Measurements from ENCODE around the gene TENM4.
A peak's percentile ranks its signal among the peaks of the same experiment; 100 is the strongest.

Gene TENM4

DNA sequence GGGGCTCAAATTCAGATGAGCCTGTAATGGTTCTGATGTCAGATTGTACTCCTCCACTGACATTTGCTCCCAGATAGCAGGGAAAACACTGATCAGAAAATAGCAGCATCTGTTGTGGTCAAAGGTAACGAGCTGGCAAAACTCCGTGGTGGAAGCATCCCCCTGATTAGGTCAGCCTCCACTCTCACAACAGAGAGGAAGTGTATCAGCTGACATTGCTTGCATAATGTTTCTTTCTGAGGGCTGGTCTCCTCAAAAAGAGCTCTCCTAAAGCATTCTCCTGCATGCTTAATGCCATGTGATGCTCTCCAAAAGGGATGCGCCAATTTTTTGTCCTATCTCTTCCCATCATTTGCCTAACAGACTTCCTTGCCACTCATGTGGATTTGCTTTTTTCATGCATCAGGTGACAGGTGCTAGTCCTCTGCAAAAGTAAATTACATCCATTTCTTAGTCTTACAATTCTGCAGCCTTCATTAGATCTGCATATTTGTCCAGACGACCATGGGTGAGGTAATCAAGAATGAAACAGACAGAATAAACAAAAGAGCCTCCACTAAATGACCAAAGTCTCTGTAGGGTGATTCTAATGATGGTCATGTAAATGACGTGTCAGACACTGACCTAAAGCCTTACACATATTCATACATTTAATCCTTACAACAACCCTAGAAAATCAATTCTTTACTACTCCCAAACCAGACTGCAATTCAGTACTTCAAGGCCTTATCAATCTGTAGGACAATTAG is 6.4 kb upstream of the TENM4 start:
- DNase-seq = peak; percentile 17 to 38

DNA sequence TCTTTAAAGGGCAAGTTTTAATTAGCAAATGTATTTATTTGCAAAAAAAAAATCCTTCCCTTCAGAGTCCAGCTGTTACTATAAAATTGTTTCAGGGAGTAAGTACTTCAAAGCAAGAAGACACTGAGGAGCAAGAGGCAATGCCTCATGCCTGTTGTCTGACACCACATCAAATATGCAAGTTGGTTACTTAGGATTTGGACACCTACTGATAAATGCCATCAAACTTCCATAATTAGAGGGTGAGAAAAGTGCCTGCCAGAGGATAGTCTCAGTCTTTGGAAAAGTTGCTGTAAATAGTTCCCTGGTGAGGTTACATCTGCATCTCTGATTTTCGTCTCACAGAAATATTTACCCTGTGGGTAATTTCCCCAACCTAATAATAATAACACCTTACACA is 4.1 kb upstream of the TENM4 start:
- DNase-seq = no peak

DNA sequence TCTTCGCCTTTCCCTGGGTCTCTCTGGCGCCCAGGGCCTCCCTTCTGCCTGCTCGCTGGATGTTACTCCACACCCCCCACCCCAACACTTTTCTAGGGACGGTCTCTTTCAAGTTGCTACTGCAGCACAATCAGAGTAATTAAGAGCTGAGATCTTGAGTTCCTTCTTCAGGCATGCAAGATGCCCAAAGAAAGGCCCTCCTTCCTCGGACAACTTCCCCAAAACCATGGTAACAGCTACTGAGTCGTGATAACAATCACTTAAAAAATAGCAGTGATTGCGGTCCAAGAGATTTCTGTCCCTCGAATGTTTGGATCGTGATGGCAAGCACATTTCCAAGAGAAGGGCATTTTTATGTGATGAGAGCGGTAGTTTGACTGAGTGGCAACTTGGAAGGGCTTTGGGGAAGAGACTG is 638 bp upstream of the TENM4 start:
- peak; percentile 22 to 35 for DNase-seq

DNA sequence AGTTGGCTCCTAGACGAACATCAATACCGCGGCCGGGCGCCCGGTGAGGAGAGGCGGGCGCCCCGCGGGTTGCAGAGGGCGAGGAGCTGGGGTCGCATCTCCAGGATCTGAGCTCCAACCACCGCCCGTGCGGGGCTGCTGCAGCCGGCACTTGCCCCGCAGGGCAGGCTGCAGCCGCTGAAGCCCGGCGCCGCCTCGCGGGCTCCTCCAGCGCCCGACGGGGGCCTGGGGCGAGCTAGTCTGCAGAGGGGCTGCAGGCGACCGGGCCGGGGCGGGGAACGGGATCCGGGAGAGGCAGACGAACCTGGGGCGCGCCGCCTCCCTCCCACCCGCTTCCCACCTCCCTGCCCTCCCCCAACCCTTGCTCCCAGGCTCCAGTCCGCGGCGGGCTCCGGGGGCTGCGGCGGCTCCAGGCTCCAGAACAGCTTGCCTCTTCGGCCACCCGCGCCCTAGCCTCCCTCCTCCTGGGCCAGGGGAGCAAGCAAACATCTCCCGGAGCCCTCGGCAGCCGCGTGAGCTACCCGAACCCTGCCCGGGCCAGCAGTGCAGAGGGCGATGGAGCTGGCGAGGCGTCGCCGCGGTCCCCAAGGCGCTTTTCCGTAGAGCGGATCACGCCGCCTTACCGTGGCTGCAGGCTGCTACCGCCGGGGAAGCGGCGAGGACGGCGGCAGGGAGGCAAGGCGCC is 802 bp downstream of the TENM4 start:
- no peak for DNase-seq

DNA sequence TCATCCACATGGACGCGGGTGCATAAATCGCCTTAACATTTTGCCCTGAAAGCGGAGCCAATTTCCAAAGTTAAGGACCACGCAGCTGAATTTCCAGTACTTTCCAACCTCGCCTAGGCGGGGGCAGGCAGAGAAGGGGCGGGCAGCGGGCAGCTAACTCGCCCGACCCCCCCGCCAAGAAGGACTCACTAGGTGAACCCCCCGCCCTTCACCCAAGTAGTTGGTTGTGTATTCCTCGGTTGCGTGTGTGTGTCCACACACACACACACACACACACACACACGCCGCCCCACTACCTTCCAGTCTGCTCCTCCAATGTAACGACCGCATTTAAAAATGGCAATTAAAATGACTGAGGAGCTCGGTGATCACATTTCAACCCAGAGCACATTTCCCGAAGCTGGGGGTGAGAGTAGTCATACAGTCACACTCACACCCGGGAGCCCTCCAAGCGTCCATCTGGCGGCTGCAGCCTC is 1.4 kb downstream of the TENM4 start:
- no peak for DNase-seq

DNA sequence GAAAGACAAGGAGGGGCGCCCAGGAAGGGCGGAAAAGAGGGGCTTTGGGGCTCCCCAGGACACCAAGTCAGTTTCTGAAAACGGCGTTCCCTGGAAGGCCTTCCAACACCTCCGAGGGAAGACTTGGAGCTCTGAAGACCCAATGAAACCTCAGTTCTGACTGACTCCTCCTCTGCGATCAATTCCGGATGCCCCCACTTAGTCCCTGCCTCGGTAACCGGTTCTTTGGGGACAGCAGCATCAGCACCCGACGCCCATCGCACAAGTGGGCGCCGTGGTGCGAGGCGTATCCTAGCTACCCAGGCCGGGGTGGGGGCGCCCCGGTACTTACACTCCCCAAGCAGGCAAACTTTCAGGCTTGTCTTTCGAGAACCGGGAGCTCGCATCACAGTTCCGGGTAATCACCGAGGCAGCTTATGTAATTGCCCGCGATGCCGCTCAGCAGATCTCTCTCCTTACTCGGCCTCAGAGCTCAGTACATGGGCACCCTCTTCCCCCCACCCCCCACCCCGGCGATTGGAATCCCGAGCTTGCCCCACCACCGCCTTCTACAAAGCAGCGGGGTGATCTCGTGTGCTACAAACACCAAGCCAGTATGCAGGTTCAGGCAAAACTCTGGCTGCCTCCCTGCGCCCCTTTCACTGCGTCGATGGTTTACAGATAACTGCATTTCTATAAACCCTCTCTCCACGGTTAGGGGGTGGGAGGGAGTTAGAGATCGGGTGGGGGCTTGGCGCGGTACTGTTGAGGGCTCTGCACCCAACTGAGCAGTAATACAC is 2.0 kb downstream of the TENM4 start:
- DNase-seq = no peak

DNA sequence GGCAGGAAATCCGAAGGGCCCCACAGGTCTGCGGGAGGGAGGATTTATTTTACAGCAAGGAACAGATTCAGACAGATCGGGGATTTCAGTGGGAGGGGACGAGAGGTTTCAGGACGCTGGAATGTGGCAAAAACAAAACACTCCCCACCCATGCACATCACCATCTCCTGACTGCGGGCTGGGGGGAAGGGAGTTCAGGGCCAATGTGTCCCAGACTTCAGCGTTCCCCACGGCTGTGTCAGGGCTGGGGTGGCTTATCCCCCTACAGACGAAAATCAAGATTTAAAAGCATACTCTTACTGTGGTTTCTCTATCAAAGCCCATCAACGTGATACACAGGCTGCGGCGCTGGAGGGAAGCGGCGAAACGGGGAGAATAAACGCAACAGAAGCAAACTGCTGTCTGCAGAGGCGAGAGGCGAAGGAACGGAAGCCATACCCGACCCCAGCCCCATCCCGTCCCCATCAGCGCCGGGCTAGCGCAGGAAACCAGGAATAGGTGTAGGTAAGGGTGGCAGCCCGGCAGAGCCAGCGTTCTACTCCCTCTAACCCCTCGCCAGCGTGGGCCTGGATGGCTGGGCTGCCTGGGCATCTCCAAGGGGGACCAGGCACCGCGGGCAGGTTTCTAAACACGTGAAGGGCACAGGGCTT is 2.7 kb downstream of the TENM4 start:
- peak in 1 of 2 donors; percentile 8 for DNase-seq

DNA sequence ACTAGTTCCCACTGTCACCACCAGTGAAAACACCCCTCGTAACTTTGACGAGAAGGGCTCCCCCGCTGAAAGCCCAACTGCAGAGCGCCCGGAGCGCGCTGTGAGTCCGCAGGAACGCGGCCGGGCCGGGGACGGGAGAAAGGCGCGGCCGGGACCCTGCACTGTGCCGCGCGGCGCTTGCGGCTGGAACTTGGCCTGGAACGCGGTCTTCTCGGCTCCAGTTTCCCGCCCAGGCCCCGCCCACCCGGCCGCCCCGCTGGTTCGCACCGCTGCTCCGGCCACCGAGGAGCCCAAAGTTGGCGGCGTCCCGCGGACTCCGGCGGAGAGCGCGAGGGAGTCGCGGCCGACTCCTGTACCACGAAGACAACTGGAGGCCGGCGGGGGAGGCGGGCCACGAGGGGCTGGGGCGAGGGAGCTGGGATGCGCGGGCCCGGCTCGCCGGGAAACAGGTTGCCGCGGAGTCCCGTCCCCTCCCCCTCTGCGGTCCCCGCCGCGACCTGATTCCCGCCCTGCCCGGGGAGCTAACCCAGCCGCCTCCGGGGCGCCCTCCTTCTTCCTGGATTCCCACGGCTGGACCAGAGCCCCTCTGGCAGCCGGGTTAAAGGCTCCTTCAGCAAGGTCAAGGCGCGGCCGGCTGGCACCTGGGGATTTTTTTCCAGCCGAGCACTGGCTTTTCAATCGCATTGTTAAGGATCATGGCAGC is 3.4 kb downstream of the TENM4 start:
- DNase-seq = no peak

DNA sequence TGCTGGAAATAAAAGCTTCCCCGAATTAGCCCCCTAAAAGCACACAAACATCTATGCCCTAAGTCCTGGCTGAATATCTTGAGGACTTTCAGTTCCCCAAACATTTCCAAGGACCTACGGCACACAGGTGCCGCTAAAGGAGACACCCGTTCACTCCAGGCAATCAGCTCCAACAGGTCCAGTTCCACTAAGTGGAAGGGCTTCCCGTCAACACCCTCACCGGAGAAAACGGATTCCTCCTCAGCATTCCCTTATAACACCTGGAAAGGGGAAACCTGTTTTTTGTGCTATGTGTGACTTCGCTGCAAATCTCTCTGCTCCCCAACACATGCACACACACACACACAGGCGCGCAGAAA is 3.9 kb downstream of the TENM4 start:
- DNase-seq = no peak

DNA sequence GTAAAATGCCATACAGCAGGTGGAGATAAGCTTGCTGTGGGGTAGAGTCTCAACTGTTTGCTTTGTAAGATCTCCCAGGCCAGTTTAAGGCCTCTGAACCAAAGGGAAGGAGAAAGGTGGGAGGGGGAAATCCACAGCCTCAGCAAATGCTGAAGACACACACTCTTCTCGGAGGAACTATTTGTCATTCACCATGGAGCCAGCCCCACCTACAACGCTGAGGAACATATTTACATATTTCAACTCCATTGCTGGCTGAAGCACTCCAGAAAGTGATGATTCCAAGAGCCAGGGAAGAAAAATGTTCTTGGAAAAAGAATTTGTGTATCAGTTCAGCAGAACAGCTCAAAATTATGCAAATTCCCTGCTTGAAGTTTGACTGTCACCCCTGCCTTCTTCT is 6.5 kb downstream of the TENM4 start:
- peak; percentile 16 to 35 for DNase-seq

DNA sequence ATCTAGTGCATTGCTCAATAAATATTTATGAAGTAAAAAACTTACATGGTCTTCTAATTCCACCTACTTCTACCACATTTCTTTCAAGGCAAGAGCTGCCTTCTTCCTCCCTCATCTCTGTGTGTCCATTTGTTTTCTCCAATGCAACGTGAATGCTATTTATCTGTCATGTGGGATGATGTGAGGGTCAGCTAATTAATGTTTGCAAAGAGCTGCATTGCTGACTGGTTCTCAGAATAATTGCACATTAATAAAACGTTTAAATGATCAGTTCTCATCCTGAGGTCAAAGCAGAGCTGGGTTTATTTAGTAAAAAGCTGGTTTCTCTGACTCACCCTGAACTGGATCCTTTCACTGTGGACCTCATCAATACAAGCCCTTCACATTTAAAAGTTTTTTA is 8.7 kb downstream of the TENM4 start:
- DNase-seq = no peak

DNA sequence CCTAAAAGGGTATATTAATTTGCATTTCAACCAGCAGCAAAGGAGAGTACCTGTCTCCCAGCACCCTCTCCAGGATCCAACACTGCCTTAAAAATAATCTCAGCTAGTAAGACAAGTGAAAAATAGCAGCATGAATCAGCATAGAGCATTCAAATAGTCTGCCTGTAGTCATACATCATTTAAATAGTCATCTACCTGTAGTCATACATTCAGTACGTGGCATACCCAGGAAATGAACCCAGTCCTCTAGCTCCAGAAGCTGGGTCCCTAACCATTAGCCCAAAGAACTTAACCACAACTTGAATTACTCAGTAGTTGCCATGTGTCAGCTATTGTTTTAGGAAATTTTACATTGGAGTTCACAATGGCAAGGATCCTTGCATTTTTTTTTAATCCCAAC is 9.3 kb downstream of the TENM4 start:
- no peak for DNase-seq

DNA sequence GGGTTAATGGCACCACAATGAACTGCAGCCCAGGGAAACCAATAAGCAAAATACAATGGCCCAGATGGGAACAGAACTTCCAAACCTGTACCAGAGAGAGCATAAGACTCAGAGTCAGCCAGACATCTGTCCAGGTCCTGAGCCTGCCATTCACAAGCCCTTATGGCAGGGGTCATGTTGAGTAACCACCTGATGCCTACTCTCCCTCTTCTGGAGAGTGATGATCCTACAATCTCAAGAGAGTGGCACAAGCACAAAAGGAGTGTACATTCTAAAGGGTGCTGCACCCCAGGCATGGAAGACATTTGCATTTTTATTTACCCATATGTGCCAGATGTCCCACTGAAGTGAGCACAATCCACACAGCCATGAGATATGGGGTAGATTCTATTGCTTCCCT is 10.6 kb downstream of the TENM4 start:
- no peak for DNase-seq

DNA sequence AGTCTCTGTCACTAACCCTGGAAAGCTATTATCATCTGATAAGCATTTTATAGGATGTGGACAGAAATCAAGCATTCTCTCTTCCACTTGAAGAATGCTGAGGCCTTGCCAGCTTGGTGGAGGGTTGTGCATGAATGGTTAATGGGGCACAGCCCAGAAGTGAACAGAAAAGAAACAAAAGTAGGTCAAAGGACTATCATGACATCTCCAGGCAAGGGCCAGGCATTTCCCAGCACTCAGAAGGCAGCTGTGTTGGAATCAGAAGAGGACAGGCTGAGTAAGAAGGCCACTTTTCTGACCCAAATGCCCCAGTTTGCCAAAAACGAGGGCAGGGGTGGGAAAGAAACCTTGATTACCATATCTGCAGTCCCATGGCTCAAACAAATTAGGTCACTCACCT is 12.4 kb downstream of the TENM4 start:
- DNase-seq = no peak

DNA sequence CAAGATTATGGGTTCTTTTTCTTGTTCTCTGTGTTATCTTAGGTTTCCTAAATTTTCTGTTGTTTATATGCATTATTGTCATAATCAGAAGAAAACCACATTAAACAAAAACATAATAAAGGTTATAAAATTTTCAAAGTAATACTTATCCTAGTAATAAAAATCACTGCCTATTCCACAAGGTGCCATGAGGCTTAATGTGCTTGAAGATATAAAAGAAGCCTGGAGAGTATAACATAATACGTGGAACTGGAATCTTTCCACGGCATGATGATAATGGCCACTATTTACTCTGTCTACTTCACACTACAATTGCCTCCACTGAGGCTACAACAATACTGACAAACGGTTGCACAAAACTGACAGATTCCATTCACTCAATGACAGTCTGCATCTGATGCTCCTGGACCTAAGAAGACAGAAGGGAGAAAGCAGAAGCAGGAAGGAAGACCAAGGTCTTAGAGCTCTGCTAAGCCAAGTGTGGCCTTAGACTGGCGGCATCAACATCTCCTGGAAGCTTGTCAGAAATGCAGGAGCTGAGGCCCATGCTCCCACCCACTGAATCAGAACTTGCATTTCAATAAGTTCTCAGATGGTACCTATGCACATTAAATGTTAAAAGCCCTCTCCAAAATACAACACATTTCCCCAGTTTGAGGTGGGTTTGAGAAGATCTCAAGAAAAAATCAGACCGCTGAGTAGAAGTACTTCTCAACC is 13.1 kb downstream of the TENM4 start:
- no peak for DNase-seq

DNA sequence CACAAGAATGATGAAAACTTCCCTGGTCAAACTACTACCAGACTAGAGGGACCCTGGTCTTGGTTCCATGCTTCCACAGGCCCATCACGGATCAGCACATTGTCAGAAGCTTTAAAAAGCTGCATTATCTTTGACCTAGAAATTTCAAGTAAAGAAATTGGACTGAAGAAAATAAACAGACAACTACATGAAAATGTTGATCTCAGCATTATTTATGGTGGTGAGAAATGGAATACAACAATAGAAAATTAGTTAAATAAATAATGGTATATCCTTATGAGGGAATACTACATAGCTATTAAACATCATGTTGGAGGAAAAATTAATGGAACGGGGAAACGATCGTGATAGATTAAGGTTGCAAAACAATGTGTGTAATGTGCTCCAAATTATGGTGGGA is 13.7 kb downstream of the TENM4 start:
- no peak for DNase-seq

DNA sequence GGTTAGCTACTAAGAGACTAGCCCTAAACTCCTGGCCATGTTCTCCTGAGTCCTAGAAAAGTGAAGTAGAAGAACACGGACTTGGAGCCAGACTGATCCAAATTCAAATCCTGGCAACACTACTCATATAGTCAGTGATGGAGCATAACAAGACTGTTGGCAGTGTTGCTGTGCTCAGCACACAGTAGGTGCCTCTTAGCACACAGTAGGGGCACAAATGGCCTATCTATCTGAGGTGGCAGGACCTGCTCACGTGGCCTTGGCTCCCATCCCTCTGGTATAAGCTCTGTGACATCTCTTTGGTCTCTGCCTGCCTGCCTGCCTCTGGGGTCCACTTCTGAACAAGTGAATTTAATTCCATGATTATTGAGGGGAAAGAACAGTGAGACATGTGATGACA is 15.4 kb downstream of the TENM4 start:
- no peak for DNase-seq

DNA sequence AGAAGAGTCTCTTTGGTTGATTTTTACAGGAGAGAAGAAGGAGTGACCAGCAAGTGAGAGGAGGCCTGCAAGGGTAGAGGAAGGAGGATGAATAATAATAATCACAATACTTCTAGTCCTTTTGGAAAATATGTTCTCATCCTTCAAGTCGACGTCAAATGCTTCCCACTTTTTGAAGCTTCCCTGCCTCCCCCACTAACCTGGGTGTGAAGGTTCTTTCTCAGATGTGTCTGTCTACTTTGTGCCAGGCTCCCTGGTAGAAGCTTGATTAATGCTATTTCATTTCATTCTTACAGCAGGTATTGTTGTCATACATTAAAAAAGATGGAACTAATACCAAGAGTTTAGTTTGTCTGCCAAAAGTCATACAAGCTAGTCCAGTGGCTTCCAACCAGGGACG is 17.1 kb downstream of the TENM4 start:
- no peak for DNase-seq

DNA sequence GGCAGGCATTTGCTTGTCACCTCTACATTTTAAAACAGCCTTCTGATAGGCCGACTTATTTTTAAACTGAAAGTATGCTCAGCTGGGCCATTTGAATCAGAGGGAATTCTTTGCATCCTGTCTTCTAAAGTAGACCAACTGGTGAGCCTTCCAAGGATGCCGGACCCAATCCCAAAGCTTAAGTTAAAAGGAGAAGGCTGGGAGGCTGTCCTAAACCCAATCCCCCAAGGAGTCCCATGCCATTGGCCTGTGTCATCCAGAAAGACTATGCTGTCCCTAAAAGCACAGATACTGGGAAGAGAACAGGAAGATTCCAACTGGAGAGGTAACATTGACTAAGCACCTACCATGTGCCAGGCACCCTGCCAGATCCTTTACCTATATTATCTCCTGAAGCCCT is 18.0 kb downstream of the TENM4 start:
- DNase-seq = no peak

DNA sequence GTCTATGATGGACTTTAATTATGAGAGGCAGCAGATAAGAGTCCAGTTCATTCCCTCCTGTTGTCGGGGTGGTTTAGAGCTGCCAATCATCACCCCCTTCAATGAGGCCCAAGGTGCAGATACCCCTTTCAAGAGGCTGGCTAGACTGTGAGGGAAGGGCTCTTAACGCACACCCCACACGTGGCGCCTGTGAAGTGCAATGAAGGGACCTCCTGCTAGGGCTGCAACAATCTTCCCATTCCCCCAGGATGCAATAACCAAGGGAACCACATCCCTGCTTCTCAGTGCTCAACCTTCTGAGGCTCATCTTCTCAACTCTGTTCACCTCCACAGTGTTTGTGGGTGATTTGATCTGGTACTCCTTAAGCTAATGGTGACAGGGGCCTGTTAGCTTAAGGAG is 19.0 kb downstream of the TENM4 start:
- no peak for DNase-seq

DNA sequence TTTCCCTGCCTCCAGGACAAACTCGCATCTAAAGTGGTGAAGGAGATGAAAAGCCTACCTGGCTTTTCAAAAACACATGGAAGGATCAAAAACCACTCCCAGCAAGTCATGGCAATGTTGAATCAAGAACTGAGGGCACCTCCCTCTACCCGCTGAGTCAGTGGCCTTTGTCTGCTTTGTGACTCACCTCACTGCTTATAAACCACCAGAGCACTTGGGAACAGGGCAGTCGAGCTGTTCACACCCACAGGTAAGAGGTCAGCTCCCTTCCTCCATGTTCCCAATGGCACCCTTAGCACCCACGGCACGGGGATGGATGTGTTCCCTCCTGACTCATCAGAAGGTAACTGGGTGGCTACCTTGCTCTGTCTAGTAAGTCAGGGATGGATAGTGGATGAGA is 21.7 kb downstream of the TENM4 start:
- no peak for DNase-seq

DNA sequence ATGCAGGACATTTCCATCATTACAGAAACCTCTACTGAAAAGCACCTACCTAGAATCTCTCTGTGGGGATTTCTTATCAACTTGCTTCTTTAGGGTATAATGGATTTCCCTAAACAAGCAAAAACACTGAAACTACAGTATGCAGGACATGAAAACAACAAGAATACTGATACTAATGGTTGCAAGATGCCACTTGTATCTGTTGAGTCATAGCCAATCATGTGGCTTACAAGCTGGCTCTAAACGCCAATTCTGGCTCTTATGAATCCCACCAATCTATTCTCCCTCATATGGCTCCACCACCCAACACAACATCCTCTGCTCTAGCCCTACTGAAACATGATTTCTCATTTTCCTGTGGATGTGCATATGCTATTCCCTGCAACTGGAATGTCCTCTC is 22.6 kb downstream of the TENM4 start:
- no peak for DNase-seq

All from inflammatory macrophage treated with lipopolysaccharide for 1 hour (primary cell).